Measurements from ENCODE around the gene STAT4.
"Not testable (repeated sequence)": the region's sequence is repeated elsewhere in the genome, so short reads cannot be mapped to it uniquely, and the experiment has no call there.

Gene STAT4

DNA sequence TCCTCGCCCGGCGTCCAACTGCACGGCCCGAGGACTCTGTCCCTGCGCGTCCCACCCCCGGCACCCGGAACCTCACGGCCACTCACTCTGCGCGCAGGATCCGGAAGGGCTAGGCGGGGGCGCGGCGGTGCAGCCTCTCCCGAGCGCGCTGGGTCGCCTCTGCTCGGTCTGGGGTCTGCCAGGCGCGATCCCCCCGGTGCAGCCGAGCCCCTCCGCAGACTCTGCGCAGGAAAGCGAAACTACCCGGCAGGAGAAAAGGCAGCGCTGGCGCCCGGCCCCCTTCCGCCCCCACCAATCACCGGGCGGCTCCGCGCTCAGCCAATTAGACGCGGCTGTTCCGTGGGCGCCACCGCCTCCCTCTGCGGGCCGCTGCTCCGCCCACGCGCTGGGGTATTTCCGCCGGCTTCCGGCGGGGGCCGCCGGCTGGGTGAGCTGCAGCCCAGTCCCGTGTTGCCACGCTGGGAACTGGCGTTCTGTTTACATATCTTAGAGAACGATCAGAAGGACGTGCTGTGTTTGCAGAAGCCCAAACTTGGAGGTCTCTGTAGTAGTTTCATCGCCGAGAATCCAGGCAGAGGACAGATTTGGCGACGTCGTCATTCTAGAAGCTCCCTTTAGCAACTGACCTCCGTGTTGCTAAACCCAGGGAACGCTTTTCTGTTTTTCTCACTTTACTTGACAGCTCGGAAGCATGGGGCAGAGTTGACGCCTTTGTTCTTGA, 136.7 kb downstream of the STAT4 start, which contains the start of gene STAT1:
Gene STAT1 (minus strand): TSS at position 240 of the 721 bp plus-strand sequence. CDS start 4,168 bp downstream, outside the sequence.
- peak; percentile 98 for DNase-seq (ENCODE audit: low spot score)

- DNase-seq (ENCODE audit: low spot score), result no peak
These were observed 137.2 kb downstream of the STAT4 start for GRCh38 chr2:191013682-191013931.

DNA sequence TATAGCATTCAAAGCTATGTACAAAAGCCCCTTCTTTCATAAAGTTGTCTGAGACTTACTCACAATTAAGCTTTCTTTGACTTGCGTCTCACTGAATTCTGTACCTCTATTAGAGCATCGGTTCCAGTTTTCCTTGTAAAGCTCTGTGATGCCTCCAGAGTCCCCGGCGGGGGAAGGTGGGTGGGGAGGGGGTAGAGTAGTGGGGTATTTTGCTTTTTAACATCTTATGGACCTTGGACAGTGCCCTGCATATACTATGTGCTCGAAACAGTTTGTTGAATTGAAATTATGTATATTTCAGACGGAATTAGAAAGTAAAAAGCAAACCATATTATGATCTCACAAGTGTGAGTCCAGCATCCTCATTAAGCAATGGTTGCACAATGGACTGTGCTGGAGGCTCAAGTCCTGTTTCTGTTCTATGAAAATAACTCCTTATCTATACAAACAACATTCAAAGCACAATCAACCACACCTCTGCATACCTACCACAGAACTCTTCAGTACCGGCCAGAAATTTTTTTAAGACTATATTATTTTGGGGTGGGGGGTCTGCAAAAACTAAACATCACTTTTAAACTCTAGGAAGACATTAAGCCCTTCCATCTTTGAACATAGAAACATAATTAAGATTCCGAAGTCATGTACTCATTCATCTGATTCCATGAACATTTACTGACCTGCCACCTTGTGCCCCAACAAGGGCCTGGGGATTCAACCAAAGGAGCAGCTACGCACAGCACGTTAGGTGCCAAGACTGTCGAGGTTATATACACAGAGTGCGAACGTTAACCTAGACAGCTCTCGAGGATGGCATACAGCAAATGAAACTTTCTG, 137.7 kb downstream of the STAT4 start:
- peak; percentile 37 for DNase-seq (ENCODE audit: low spot score)

DNA sequence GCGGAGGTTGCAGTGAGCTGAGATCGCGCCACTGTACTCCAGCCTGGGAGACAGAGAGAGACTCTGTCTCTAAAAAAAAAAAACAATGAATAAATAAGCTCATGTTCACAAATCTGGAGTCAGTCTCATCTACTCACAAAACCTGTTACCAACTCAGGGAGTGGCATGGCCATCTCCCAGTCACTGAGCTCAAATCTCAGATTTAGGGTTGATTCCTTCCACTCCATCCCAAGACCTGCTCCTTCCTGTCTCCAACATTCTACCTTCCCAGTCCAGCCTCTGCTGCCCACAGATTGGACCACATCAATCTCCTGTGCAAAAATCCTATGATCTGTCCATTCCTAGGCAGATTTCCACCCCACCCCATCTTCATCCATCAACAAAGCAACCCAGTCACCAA, 138.4 kb downstream of the STAT4 start:
- no peak for DNase-seq (ENCODE audit: low spot score)

- DNase-seq (ENCODE audit: low spot score), result no peak
These were observed 139.6 kb downstream of the STAT4 start for GRCh38 chr2:191010887-191011885.

GRCh38 chr2:191009541-191010374, 141.0 kb downstream of the STAT4 start:
- no peak for DNase-seq (ENCODE audit: low spot score)

GRCh38 chr2:191008286-191008685, 142.5 kb downstream of the STAT4 start:
- DNase-seq (ENCODE audit: low spot score), result no peak

DNA sequence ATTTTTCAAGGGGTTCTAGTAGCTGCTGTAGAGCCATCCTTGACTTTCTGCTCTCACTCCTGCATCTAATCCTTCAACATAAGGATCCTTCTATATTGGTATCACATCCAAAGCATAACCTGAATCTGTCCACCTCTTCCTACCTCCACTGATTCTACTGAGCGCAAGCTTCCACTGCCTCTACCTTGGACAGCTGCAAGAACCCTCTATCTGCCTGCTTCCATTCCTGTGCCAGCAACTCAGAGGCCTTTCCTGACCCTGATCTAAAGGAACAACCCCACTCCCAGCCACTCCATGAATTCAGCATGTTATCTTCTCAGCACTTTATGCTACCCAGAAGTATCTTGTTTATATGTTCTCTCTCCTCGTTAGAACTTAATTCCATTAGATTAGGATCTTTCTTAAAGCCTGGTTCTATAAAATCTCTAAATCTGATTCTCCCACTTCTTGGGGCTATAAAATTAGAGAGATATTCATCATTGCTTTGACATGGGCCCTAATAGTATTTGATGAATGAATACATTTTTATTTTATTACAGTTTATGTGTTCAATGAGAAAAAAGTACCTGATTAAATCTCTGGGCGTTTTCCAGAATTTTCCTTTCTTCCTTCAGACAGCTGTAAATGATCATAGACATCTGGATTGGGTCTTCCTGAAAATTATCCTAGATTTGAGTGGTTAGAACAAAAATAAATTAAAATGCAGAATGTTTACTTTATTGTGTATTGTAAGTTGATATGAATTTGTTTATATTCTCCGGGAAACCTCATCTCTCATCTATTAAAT, 143.6 kb downstream of the STAT4 start:
- no peak for DNase-seq (ENCODE audit: low spot score)

- DNase-seq (ENCODE audit: low spot score), result no peak
These were observed 144.5 kb downstream of the STAT4 start for GRCh38 chr2:191006297-191006696.

GRCh38 chr2:191003405-191004309, 147.1 kb downstream of the STAT4 start:
- no peak for DNase-seq (ENCODE audit: low spot score)

DNA sequence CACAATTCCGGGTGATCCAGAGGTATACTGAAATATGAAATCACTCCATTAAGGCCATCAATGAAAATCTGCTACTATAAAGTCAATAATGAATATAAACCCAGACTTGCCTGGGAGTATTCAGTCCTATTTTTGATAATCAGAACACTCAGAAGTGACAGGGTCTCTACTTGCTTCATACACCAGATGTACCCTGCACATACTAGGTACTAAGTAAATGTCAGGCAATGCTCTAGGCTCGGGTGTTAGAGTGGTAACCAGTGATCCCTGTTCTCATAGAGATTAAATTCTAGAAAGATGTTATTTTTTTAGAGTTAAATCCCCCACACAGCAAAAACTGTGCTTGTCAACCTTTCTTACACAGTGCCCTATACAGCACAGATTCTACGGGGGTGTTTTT, 149.2 kb downstream of the STAT4 start:
- no peak for DNase-seq (ENCODE audit: low spot score)

DNA sequence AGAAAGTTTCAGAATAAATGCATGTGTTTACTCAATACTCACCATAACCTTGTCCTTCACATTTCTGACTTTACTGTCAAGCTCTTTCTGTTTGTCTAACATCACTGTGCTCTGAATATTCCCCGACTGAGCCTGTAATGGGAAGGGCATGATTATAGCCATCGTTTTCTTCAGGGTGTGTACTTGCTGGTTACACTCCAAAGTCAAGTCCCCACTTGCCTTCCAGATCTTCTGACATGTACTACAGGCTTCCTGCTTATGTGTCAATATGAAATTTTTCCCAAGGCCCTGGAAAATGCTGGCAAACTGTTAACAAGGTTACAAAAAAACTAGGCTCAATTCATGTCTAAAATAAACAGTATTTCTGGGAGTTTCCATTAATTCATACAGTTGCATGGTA, 149.8 kb downstream of the STAT4 start:
- no peak for DNase-seq (ENCODE audit: low spot score)

- DNase-seq (ENCODE audit: low spot score), result no peak
These were observed 150.7 kb downstream of the STAT4 start for GRCh38 chr2:190999949-191000665.

DNA sequence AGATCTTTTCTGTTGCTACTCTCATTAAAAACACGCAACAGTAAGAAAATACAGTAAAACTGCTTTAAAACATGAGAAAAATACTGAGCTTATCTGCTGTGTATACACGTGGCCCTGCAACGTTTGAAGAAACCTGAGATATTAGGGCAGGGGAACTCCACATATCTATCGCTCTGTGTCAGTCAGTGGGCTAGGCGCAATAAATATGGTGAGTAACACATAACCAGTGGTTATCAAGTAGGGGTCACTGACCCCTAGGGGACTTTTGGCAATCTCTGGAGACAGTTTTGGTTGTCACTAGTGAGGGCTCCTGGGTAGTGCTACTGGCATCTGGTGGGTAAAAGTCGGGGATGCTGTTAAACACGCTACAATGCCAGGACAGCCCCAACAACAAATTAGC, 151.7 kb downstream of the STAT4 start:
- no peak for DNase-seq (ENCODE audit: low spot score)

GRCh38 chr2:190997526-190998113, 153.2 kb downstream of the STAT4 start:
- DNase-seq (ENCODE audit: low spot score), result no peak

GRCh38 chr2:190996947-190997346, 153.8 kb downstream of the STAT4 start:
- DNase-seq (ENCODE audit: low spot score), result no peak

DNA sequence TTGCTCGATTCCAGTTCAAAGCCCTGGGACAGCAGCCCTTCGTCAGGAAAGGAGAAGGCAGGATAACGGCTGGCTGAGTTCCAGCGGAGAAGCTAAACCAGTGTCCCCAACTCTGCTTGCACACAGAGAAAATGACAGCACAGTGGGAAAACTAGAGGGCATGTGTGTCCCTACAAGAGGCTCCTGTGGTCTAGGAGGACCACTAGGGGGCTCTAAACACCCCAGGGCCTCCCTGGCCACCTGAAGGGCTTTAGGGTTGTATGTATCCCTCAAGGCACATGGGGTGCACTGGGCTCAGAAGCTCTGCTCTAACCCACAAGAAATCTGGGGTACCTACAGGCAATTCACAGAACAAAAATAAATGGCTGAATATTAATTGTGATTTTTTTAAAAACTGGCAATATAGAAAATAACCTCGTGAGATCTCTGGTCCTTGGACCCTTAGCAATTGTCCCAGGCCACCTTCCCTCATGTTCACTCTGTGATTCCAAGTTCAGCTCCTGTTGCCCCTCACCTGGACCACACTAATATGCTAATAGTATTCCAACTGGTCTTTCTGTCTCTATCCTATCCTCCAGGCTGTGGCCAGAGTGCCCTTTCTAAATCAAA, 154.4 kb downstream of the STAT4 start:
- peak; percentile 77 for DNase-seq (ENCODE audit: low spot score)

DNA sequence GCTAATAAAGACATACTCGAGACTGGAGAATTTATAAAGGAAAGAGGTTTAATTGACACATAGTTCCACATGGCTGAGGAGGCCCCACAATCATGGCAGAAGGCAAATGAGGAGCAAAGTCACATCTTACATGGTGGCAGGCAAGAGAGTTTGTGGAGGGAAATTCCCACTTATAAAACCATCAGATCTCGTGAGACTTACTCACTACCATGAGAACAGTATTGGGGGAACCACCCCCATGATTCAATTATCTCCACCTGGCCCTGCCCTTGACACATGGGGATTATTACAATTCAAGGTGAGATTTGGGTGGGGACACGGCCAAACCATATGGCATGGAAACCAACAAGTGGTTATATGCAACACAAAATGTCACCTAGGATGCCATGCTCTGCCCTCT, 155.5 kb downstream of the STAT4 start:
- not testable (repeated sequence) for DNase-seq (ENCODE audit: low spot score)

All from D341Med (cell line).